Stimulated activated CD4-positive, alpha-beta T cell treated with anti-CD3 and anti-CD28 coated beads, Interleukin-2, amount 100 ng/mL, for 4 hours (primary cell): ENCODE data around the gene MUC20.
"Not testable (repeated sequence)": the region's sequence is repeated elsewhere in the genome, so short reads cannot be mapped to it uniquely, and the experiment has no call there.

Source experiments
- DNase-seq: peaks from one replicate; pipeline ENCODE4 v3.0.0-alpha.2; 2020; ENCODE audit warnings: low read depth

MUC20 gene

DNA sequence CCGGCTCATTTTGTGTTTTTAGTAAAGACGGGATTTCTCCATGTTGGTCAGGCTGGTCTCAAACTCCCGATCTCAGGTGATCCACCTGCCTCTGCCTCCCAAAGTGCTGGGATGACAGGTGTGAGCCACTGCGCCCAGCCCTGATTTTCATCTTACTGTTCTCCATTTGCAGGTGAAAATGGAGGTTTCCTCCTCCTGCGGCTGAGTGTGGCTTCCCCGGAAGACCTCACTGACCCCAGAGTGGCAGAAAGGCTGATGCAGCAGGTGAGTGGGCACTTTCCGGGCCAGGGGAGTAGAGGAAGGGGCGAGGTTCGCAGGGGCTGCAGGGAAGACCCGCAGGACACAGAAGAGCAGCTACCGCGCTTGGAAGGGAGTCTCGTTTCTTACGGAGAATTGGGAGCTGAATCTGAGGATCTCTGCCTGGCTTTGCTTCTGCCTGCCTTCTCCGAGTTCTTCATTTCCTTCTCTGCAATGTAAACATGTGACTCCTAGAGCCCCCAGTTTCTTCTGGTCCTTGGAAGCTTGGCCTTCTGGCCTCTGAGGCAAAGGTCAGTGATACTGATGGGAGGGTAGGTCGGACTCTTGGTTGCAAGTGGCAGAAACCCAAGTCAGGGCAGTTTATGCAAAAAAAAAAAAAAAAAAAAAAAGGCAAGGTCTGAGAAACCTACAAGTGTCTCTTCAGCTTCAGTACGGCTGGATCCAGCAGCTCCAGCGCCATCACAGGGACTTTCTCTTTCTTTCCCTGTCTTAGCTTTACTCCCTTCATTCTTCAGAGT is 8.9 kb downstream of the MUC20 start:
- no peak for DNase-seq

DNA sequence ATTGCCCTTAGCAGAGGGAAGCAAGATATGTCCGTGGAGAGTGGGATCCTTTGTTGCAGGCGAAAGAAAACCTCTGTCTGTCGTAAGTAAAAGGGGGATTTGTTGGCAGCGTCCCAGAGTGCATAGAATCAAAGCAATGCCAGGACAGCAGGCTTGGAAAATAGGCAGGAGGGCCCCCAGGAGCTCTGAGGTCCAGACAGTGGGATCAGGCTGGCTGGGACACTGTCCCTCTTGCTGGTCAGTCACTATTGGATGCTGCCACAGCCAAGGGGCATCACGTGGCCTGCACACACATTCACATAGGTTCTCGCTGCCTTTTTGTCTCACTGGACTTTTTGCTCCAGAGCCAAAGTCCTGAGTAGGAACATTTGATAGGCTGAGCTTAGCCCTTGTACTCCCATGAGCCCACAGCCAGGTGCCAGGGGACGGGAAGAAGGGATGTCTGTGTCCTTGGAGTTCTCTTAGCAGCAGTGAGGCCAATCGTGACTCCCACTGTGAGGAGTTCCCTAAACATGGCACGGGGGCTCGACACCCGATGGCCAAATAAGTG is 10.7 kb downstream of the MUC20 start:
- DNase-seq, result no peak

DNA sequence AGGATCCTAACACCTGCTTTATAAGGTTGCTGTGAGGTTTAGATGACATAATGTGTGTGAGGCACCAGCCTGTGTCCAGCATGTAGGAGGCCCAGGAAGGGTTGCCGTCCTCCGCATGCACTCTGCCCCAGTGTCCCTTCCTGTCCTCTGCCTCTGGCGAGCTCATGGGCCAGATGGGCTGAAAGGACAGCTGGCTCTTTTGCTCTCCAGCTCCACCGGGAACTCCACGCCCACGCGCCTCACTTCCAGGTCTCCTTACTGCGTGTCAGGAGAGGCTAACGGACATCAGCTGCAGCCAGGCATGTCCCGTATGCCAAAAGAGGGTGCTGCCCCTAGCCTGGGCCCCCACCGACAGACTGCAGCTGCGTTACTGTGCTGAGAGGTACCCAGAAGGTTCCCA is 12.2 kb downstream of the MUC20 start:
- no peak for DNase-seq

DNA sequence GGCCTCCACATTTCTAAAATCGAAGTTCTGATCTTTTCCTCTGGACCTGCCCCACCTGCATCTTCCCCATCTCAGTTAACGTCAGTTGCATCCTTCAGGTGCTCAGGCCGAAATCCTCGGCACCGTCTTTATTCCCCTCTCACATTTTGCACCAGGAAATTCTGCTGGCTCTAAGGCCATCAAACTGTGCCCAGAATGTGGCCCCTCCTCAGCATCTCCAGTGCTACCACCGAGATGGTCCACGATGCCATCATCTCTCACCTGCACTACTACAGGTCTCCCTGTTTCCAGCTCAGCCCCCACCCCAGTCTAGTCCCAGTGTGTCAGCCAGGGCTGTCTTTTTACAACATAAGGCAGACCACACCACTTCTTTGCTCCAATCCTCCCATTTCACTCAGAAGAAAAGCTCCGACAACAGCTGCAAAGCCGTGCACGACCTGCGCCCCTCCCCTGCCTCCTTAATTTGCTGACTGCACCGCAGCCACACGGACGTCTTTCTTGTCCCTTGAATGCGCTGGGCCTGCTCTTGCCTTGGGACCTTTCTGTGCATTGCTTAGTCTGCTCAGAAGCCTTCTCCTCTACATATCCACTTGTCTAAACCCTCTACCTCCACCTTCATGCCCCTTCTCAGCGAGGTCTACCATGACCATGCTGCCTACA is 14.4 kb downstream of the MUC20 start:
- DNase-seq, result no peak

DNA sequence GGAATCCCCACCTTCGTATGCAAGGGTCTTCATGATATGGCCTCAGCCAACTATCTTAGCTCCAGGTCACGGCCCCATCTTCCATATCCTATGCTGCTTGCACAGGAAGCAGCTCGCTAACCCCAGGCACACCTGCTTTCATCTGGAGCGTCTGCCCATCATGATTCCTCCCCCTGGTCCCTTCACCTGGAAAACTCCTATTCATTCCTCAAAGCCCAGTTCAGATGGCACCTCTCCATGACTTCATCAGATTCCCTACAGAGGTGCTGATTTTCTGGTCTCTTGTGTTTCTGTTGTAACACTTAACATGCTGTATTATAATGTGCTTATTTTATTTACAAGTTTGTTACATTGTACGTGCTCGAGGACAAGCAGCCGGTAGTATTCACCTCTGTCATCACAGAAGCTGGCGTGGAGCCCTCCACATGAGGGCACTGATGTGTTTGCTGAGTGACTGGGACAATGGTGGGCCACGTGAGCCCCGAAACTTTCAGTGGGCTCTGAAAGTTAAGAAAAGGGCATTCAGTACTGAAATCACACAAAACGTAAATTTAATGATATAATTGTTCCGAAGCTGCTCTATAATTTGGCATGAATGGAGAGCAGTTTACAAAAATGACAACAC is 16.2 kb downstream of the MUC20 start:
- DNase-seq, result no peak

DNA sequence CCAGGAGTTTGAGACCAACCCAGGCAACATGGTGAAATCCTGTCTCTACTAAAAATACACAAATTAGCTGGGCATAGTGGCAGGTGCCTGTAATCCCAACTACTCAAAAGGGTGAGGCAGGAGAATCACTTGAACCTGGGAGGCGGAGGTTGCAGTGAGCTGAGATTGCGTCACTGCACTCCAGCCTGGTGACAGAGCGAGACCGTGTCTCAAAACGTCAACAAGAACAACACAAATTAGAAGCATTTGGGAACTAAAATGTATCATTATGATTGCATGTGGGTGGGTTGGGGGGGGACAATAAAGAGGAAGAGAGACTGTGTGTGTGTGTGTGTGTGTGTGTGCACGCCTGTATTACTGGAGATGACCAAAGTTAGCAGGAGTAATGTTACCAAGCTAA is 17.0 kb downstream of the MUC20 start:
- DNase-seq, result not testable (repeated sequence)

DNA sequence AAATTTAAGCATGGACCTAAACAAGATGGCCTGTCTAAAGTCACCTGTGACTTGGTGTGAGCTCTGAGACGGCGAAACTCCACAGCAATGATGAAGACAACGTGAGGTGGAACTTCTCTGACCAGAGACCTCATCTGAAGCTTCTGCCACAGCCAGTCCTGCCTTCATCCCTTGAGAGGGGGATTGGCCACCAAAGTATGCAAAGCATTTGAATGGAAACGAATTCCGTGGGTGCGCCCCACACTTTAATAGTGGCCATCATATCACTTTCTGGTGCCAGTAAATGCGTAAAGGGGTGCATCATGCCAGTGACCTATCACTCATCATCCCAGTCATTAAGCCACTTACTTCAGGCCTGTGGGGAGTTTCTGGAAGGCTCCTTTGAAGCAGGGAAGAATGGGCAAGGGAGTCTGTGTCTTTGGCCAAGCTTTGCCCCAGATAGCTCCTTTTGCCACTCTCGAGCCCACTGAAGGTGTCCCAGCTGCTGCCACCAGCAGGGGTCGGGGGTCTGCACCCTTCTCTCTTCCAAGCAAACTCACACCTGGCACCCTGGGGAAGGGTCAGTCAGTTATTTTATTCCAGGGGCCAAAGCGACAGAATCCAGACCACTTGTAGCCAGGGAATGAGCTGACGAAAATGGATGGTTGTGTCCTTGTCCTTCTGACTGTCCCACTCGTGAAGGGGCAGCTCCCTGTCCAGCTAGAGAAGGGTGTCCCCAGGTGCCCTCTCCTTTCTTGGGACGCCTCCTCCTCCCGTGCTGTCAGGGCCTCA is 17.7 kb downstream of the MUC20 start:
- DNase-seq, result no peak

DNA sequence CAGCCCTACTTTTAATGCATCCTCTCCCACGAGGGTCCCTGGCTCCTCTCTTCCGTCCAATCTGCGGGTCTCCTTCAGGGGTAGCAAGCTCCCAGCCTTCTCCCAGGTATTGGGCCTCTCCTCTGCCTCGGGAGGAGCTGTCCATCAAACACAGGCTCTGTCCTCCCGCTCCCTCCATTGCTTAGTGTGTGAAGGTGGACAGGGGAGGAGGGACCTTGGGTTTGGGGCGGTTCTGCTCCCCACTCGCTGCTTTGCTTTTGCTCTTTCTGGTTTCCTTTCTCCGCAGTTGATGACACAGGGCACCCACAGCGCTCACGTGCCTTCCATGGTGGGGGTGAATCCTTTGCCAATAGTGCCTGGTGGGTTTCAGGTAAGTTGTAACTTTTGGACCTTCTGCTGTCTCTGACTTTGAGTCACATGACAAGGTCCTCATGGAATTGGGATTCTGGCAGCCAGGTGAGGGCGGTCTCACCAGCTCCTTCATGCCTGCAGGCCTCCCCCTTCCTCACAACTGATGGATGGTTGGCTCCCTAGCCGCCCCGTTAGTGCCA is 18.9 kb downstream of the MUC20 start:
- DNase-seq, result no peak

DNA sequence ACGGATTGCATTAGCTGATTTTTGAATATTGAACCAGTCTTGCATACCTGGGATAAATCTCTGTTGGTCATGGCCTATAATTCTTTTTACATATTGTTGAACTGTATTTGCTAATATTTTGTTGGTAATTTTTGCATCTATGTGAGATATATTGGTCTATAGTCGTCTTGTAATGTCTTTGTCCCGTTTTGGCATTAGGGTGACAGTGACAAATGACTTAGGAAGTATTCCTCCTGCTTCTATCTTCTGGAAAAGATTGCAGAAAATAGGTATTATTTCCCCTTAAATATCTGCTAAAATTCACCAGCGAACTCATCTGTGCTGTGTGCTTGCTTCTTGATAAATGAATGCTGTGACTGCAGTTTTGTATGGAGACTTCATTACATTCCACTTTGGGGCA is 23.7 kb downstream of the MUC20 start:
- DNase-seq, result no peak

DNA sequence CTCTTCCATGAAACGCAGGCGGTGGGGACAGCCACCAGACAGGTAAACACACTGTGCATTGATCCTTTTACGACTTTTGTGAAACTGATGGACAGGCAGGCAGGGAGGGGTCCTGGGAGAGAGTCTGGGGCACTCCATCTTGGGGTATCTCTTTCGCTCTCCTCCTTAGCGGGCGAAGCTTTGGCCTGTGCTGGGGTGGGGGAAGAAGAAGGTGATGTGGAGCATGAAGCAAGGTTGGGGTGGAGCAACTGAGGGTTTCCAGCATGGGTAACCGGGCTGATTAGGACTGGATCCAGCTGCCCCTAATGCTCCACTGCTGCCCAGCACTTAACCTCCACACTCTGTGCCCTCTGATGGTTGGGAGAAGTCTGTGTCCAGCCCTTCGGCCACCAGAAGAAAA is 25.6 kb downstream of the MUC20 start:
- DNase-seq, result no peak

DNA sequence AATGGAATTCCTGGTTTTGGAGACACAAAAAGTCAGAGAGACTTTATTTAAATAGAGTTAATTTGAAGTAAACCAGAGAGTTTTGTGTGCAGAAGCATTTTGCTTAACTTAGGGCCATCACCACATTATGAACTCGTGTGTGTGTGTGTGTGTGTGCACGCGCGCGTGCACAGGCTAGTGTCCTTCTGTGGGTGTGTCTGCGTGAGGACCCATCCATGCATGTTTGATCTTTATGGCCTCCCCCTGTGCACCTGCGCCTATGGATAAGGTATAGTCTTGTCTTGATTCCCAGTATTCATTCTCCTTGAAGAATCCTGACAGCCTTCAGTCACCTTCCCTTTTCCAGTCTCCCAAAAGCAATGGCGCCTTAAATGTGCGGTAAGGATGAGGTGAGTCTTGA is 26.0 kb downstream of the MUC20 start:
- no peak for DNase-seq

DNA sequence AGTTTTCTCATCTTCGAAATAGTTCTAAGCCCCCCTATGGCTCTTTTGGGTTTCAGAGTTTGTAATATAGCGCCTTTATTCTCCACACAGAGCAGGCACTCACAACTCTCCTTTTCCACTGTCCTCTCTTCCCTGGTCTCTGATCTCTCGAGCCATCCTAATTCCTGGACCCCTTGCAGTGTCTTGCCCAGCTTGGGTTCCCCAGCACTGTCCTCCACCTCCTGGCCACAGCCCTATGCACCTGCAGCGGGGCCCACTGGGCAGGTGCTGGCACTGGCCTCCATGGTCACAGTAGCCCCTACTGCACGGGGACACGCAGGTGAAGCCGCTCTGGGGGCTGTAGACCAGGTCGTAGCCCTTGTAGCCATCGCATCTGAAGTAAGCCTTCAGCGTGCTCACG is 27.9 kb downstream of the MUC20 start:
- DNase-seq, result no peak

DNA sequence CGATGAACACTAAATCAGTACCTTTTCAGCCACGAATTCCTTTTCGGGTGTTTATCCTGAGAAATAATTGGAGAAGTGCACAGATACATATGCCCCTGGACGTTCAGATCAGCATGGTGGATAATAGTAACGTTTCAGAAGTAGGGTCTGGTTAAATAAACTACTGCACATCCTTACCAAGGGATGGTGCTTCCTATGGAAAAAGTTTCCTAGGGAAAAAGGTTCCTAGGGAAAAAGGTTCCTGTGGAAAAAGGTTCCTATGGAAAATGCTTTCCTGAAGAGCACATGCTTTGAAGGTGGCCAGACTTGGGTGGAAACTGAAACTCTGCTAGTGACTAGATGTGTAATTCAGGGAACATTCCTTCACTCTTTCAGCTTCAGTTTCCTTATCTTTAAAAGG is 28.3 kb downstream of the MUC20 start:
- not testable (repeated sequence) for DNase-seq

DNA sequence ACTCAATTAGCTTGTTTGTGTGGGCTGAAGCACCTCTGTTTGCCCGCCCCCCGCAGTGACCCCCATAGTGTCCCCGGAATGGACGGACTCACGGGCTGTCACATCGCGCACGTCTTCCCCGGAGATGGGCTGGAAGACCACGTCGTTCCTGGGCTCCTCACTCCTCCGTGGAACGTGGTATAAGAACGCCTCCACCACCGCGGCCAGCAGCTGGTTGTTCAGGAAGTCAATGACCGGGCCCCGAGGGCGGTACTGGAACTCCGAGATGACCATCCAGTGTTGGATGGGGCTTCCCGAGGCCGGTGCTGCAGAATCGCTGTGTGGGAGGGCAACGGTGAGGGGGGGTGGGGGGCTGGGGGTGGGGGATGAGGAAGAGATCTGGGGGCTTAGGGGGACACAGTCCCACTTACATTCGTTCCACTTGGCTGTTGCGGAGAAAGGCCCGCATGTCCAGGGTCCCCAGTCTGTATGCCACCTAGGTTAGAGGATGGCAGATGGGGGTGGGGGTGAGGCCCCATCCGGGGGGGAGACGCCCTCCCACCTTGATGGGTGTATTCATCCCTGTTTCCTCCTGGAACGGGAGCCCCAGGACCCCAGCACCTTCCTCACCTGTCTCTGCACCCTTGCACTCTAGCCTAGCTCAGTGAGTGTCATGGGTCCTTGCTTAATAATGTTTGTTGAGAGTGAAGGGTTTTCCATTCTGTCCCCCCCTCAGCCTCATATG is 30.2 kb downstream of the MUC20 start:
- DNase-seq, result no peak

DNA sequence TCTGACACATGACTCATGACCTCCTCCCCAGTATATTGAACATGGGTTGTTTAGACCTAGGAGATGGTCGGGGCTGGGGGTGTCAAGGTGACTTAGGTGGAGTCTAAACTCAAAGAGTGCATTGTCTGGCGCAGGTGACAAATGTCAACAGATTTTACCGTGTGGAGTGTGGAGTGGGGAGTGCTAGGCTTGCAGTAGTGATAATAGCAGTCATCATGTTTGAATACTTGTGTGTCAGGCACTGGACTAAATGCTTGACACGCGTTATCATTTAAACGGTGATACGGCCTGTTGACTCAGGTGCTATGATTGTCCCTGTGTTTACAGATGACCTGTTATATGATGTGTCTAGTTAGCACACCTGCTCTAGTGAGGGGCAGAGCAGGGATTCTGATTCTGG is 30.8 kb downstream of the MUC20 start:
- no peak for DNase-seq

DNA sequence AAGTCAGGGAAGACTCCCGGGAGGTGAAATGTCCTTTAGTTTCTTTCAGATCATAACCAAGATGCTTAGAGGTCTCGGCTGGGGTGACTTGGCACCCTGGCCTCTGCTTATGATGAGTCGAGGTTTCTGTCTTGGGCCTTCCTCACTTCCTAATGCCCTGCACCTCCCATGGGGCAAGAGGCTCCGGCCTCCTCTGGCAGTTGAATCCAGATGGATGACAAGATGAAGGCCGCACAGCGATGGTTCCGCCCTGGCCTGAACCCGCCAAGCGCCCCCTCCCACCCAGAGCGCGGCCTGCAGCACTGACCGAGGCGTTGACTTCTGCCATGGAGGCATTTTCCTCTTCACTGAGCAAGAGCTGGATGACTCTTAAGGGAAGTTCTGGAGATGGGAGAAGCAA is 31.3 kb downstream of the MUC20 start:
- no peak for DNase-seq

DNA sequence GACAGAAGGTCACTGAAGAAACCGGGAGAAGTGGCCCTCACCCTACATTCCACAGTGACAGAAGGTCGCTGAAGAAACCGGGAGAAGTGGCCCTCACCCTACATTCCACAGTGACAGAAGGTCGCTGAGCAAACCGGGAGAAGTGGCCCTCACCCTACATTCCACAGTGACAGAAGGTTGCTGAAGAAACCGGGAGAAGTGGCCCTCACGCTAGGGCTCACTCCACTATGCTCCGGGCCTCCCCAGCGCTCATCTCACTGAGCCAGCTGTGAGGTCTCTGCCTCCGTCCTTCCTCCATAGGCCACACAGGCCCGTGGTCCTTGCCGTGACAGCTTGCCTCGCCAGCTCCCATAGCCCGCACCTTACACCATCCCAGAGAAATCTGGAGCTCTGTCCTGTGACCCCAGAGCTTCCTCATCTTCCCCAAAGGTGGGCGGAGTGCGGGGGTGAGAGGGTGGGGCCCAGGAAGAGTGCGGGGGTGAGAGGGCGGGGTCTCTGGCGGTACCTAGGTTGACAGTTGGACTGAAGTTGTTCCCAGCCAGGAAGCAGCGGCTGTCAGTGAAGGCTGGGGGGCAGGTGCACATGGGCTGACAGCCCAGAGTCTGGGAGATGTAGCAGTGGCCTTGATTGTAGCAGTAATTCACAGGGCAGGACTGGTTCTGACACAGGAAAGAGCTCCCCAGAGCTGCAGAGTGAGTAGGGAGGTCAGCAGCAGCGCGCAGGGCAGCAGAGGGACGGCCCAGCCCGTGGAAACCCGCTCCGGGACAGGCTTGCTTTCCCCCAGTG is 32.0 kb downstream of the MUC20 start:
- DNase-seq, result no peak

DNA sequence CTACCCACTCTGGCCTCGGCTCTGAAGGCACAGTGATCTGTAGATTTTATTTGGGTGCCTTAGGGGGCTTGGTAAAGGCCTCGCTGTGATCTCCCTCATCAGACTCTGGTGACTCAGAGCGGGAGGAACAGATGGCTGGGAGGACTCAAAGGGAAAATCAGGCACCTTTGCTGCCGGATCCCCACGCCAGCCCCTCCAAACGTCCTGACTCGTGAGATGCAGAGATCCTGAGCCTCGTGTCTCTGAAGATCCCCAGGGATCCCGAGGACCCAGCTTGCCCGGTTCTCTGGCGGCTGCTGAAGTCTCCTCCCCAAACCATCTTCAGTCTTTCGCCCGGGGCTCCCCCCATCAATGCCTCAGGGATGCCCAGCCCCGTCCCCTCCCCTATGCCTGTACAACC is 32.8 kb downstream of the MUC20 start:
- no peak for DNase-seq

DNA sequence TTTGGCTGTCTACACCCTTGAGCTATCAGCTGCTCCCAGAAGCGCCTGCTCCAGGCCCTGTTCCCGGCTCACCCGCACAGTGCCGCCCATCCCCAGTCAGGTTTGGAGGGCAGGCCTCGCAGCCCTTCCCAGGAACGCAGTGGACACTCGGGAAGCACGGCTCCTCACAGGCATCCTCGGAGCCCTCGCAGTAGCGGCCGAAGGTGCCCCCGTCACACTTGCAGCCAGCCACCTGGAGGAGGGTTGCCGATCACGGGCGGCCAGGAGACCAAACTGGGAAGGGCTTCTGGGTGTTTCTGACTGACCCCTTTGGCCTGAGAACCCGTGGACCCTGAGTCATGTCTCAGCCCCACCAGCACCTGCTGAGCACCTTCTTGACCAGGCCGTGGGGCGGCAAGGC is 33.4 kb downstream of the MUC20 start:
- no peak for DNase-seq

DNA sequence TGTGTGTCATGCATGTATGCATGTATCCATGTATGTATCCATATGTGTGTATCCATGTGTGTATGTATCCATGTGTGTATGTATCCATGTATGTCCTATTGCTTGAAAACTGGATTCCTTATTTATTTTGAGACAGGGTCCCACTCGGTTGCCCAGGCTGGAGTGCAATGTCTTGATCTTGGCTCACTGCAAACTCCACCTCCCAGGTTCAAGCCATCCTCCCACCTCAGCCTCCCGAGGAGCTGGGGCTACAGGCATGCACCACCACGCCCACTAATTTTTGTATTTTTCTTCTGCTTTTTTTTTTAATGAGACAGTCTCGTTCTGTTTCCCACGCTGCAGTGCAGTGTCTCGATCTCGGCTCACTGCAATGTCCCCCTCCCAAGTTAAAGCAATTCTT is 34.1 kb downstream of the MUC20 start:
- no peak for DNase-seq

DNA sequence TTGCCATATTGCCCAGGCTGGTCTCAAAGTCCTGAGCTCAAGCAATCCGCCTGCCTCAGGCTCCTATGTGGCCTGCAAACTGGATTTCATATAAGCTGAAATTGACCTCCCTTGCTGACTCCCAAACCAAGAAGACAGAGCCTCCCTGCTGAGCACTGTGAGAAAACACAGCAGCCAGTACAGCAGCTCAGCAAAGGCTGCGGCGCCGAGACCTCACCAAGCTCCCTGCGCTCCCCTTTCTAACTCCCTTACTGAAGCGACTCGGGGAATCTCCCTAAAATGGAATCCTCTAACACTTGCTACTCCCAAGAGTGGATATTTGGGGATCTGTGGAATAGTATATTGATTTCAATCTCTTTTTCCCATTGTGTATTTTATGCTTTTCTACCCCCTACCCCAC is 34.6 kb downstream of the MUC20 start:
- no peak for DNase-seq
